ENCODE data around the gene CLPTM1.
"Not testable (repeated sequence)": the region's sequence is repeated elsewhere in the genome, so short reads cannot be mapped to it uniquely, and the experiment has no call there.

Gene CLPTM1

GRCh38 chr19:44908074-44908835, 46.9 kb upstream of the CLPTM1 start:
- Histone ChIP-seq H3K4me2 (ENCODE audit: low read depth, low read length, poor library complexity, severe bottlenecking) (no peak overlapping the region), H3K36me3 (ENCODE audit: low read length) (no peaks in the 10 kb centered on the region), H3K9me3 (ENCODE audit: insufficient read depth, low read length) (no peaks in the 10 kb centered on the region), H3K79me2 (ENCODE audit: insufficient read depth, low read length) (no peaks in the 10 kb centered on the region), H3K27ac (ENCODE audit: low read depth, low read length) (no peak overlapping the region), H2AFZ (ENCODE audit: low read depth, low read length, severe bottlenecking) (no peak overlapping the region), H3F3A (ENCODE audit: insufficient read depth) (no peaks in the 10 kb centered on the region), H3K4me3 (ENCODE audit: insufficient read depth, low read length, poor library complexity, severe bottlenecking) (no peak overlapping the region), H3K27me3 (ENCODE audit: low read length) (no peaks in the 10 kb centered on the region), H3K9me2 (replicated peaks; ENCODE audit: insufficient read depth, low read length) (no peaks in the 10 kb centered on the region), H4K20me1 (ENCODE audit: low read depth, low read length) (no peaks in the 10 kb centered on the region), H3K9ac (ENCODE audit: low read length) (no peak overlapping the region)
- no peak for TF ChIP-seq EZH2phosphoT487 (conservative IDR thresholded peaks at IDR 0.05; ENCODE audit: low read length)
- TF ChIP-seq CTCF (IDR thresholded peaks at IDR 0.05; ENCODE audit: insufficient read depth, low read length, poor library complexity, severe bottlenecking), result no peak

GRCh38 chr19:44908836-44909261, 46.3 kb upstream of the CLPTM1 start:
- H2AFZ ChIP-seq (ENCODE audit: low read depth, low read length, severe bottlenecking), result no peak overlapping the region
- H3K9me2 ChIP-seq (replicated peaks; ENCODE audit: insufficient read depth, low read length), result no peaks in the 10 kb centered on the region
- no peak overlapping the region for H3K4me2 ChIP-seq (ENCODE audit: low read depth, low read length, poor library complexity, severe bottlenecking)
- H3K36me3 ChIP-seq (ENCODE audit: low read length), result no peaks in the 10 kb centered on the region
- H3K9ac ChIP-seq (ENCODE audit: low read length), result no peak overlapping the region
- no peak overlapping the region for H3K27ac ChIP-seq (ENCODE audit: low read depth, low read length)
- H3K27me3 ChIP-seq (ENCODE audit: low read length), result no peaks in the 10 kb centered on the region
- H4K20me1 ChIP-seq (ENCODE audit: low read depth, low read length), result no peaks in the 10 kb centered on the region
- H3K79me2 ChIP-seq (ENCODE audit: insufficient read depth, low read length), result no peaks in the 10 kb centered on the region
- H3K4me3 ChIP-seq (ENCODE audit: insufficient read depth, low read length, poor library complexity, severe bottlenecking), result no peak overlapping the region
- H3F3A ChIP-seq (ENCODE audit: insufficient read depth), result no peaks in the 10 kb centered on the region
- TF ChIP-seq EZH2phosphoT487 (conservative IDR thresholded peaks at IDR 0.05; ENCODE audit: low read length) (no peak), CTCF (IDR thresholded peaks at IDR 0.05; ENCODE audit: insufficient read depth, low read length, poor library complexity, severe bottlenecking) (no peak)
- H3K9me3 ChIP-seq (ENCODE audit: insufficient read depth, low read length), result no peaks in the 10 kb centered on the region

DNA sequence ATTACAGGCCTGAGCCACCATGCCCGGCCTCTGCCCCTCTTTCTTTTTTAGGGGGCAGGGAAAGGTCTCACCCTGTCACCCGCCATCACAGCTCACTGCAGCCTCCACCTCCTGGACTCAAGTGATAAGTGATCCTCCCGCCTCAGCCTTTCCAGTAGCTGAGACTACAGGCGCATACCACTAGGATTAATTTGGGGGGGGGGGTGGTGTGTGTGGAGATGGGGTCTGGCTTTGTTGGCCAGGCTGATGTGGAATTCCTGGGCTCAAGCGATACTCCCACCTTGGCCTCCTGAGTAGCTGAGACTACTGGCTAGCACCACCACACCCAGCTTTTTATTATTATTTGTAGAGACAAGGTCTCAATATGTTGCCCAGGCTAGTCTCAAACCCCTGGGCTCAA, 45.4 kb upstream of the CLPTM1 start:
- H3K79me2 ChIP-seq (ENCODE audit: insufficient read depth, low read length), result no peaks in the 10 kb centered on the region
- no peak overlapping the region for H2AFZ ChIP-seq (ENCODE audit: low read depth, low read length, severe bottlenecking)
- no peaks in the 10 kb centered on the region for H3K27me3 ChIP-seq (ENCODE audit: low read length)
- no peaks in the 10 kb centered on the region for H3K9me3 ChIP-seq (ENCODE audit: insufficient read depth, low read length)
- H4K20me1 ChIP-seq (ENCODE audit: low read depth, low read length), result no peaks in the 10 kb centered on the region
- TF ChIP-seq EZH2phosphoT487 (conservative IDR thresholded peaks at IDR 0.05; ENCODE audit: low read length) (no peak), CTCF (IDR thresholded peaks at IDR 0.05; ENCODE audit: insufficient read depth, low read length, poor library complexity, severe bottlenecking) (no peak)
- H3K27ac ChIP-seq (ENCODE audit: low read depth, low read length), result no peak overlapping the region
- no peaks in the 10 kb centered on the region for H3F3A ChIP-seq (ENCODE audit: insufficient read depth)
- no peak overlapping the region for H3K4me3 ChIP-seq (ENCODE audit: insufficient read depth, low read length, poor library complexity, severe bottlenecking)
- H3K9me2 ChIP-seq (replicated peaks; ENCODE audit: insufficient read depth, low read length), result no peaks in the 10 kb centered on the region
- H3K36me3 ChIP-seq (ENCODE audit: low read length), result no peaks in the 10 kb centered on the region
- H3K4me2 ChIP-seq (ENCODE audit: low read depth, low read length, poor library complexity, severe bottlenecking), result no peak overlapping the region
- H3K9ac ChIP-seq (ENCODE audit: low read length), result no peak overlapping the region

GRCh38 chr19:44911896-44912295, 43.3 kb upstream of the CLPTM1 start:
- not testable (repeated sequence) for H3K27ac ChIP-seq (ENCODE audit: low read depth, low read length); H3K9me2 ChIP-seq (replicated peaks; ENCODE audit: insufficient read depth, low read length); H3K79me2 ChIP-seq (ENCODE audit: insufficient read depth, low read length); H3K4me2 ChIP-seq (ENCODE audit: low read depth, low read length, poor library complexity, severe bottlenecking); H4K20me1 ChIP-seq (ENCODE audit: low read depth, low read length); H3K27me3 ChIP-seq (ENCODE audit: low read length); H3F3A ChIP-seq (ENCODE audit: insufficient read depth); H3K9ac ChIP-seq (ENCODE audit: low read length); H3K4me3 ChIP-seq (ENCODE audit: insufficient read depth, low read length, poor library complexity, severe bottlenecking); H3K36me3 ChIP-seq (ENCODE audit: low read length); H2AFZ ChIP-seq (ENCODE audit: low read depth, low read length, severe bottlenecking); H3K9me3 ChIP-seq (ENCODE audit: insufficient read depth, low read length)

Data from SU-DHL-6 (cell line).